ENCODE data around the gene CPLX1.

DNA sequence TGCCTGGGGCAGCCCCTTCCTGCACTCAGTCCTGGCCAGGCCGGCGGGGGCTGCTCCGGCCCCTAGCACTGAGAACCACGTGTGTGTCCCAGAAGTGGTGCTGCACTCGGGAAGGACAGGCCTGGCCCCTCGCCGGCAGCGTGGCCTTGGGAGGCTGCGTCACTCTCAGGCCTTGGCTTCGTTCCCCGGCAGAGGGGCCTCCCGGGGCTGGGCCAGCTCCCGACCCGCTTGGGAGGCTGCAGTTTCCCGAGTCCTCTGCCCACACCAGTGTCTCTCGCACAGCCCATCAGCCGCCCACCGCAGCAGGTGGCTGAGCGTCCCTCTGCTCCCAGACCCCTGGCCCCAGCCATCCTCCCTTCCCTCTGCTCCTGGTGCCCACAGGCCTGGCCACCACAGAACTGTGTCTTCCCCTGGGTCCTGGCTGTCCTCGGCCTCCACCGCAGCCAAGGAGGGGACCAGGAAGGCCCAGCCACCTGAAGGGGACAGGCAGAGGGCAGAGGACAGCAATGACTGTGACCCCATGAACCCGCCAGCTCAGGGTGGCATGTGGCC, 10.9 kb upstream of the CPLX1 start:
- TF ChIP-seq, protein P1, sequence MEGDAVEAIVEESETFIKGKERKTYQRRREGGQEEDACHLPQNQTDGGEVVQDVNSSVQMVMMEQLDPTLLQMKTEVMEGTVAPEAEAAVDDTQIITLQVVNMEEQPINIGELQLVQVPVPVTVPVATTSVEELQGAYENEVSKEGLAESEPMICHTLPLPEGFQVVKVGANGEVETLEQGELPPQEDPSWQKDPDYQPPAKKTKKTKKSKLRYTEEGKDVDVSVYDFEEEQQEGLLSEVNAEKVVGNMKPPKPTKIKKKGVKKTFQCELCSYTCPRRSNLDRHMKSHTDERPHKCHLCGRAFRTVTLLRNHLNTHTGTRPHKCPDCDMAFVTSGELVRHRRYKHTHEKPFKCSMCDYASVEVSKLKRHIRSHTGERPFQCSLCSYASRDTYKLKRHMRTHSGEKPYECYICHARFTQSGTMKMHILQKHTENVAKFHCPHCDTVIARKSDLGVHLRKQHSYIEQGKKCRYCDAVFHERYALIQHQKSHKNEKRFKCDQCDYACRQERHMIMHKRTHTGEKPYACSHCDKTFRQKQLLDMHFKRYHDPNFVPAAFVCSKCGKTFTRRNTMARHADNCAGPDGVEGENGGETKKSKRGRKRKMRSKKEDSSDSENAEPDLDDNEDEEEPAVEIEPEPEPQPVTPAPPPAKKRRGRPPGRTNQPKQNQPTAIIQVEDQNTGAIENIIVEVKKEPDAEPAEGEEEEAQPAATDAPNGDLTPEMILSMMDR (conservative IDR thresholded peaks at IDR 0.05 in 1 of 2, IDR thresholded peaks at IDR 0.05 in 1 of 2; ENCODE audit: low read depth in 1 of 2, low read length in 2 of 2), result no peak
- no peak for TF ChIP-seq EZH2 (IDR thresholded peaks at IDR 0.05; ENCODE audit: low read length, missing control alignments)
